GM18858 (cell line): Measurements from ENCODE around the gene ARMC7.
"Not testable (repeated sequence)": the region's sequence is repeated elsewhere in the genome, so short reads cannot be mapped to it uniquely, and the experiment has no call there.

Experiments
- ATAC-seq: cut with Tn5 transposase; IDR thresholded peaks from one replicate; pipeline ENCODE4 v1.9.1; 2021; ENCODE audit not compliant: unreplicated experiment

ARMC7 gene

DNA sequence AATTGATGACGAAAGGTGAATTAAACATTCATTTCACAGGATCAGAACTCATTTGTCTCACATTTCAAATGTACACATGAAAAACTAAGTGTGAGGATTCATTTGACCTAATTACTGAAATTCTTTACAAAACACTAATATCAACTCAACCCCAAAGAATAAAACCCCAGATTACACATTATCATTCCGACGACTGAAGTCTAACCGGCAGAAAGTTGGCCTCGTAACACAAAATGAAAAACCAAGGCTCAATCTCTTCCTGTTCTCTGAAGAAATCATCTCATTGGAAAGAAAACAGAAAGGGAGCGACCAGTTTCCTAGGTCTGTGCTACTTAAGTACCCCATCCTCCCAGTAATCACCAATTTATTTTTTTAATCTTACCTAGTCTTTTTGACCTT lies 42.8 kb downstream of the ARMC7 start:
- ATAC-seq, result no peak

DNA sequence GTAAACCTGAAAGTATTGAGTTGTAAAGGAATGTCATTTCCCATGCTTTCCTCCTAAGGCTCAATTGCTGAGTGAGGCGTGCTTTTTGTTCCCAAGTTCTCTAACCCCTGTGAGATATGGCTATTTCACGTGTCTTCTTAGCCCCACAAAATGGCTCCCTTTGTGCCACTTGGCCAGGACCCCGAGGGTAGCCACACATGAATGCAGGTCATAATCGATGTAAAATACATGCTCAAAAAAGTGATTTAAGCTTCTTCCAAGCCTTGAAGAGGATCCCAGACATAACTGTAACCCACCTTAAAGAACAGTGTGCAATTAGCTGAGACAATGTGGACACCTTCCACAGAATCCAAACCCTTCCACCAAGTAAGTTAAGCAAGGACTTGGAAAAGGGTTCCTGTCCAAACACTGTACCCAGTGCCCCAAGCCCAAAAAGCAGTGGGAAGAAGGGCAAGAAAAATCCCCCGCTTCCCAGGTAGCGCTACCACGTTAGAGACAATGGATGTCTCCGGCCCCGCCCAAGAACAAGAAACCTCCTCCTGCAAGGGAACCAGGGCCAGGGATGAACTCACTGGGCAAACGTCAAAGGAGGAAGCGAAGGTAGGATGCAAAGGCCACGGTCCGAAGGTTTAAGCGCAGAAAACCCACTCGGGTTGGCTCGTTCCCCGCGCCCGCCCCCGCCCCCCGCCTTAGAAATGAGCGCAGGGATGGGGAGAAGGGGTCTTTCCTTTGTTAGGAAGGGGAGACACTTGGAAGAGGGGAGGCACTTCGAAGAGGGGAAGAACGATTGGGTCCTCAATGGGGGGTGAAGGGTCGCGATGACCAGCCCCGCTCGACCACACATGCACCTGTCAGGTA lies 43.4 kb downstream of the ARMC7 start:
- no peak for ATAC-seq

DNA sequence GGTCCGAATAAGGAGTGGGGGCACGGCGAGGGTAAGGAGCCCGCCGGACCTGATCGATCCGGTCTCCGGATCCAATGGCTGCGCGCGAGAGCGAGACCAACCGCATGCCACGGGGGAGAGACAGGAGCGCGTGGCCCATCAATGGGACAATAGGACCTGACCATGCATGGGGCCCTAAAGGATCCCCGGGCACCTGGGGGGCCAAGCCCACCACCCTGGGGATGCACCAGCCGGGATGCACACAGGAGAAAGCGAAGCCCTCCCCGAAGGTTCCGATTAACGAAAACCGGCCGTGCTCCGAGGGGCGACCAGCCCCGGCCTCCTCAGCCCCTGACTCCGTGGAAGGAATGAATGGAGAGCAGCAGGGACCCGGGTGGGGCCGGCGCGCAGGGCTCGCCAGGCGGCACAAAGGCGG lies 44.0 kb downstream of the ARMC7 start:
- ATAC-seq, result peak; percentile 2

DNA sequence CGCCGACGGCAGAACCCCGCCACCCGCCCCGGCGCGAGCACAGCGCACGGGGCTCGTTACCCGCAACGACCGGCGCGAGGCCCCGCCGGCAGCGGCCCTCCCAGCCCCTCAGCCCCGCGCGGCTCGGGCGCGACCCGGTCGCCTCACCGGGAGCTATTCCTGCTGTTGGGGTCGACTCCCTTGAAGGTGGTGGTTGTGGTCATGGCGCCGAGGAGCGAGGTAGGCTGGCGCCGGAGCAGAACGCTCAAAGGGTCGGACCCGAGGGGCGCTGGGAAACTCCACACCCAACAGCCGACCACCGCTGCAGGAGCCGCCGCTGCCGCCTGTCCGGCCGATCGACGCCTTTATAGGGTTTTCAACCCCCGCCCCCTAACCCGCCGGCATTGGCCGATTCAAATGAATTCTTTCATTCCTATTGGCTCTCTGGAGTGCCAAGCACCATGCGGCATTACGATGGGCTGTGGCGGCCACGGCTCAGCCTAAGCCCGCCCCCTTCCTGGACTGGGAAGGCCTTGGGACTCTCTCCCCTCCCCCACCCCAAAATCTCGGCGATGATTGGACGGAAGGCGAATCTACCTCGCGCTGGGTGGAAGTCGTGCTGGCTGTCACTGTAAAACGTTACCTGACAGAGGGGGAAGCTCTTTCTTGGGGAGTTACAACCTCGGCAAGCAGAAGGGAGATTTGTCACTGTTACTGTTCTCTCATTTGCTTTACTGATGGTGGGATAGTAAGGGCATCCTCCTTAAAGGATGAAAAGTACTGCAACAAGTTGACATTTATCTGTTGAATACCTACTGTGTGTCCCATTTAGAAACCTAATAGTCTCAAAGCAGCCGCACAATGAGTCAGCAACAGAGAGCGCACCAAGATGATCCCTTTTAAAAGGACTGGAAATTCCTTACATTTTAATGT lies 44.7 kb downstream of the ARMC7 start, which contains the start of gene JPT1:
TSS of gene JPT1 (minus strand) at position 318 of the 912 bp plus-strand sequence. CDS start at position 203, 115 bp downstream.
- ATAC-seq, result peak; percentile 87

DNA sequence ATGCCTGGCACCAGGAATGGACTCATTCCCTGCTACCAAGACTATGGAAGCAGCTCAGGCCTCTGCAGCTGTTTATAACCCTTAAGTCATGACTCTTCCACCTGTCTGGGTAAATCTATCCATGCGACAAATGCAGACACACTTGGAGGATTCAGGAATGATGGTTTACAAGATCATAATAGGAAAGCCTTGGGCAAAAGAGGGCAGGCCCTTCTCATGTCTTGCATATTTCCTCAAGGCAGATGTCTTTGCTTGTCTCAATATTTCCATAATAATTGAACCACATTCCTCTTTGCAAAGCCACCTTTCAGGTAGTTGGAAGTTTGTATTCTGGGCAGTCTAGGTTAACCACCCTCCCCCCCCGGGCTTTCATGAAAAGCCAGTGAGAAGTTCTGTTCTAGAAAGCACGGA lies 45.4 kb downstream of the ARMC7 start:
- ATAC-seq, result no peak

DNA sequence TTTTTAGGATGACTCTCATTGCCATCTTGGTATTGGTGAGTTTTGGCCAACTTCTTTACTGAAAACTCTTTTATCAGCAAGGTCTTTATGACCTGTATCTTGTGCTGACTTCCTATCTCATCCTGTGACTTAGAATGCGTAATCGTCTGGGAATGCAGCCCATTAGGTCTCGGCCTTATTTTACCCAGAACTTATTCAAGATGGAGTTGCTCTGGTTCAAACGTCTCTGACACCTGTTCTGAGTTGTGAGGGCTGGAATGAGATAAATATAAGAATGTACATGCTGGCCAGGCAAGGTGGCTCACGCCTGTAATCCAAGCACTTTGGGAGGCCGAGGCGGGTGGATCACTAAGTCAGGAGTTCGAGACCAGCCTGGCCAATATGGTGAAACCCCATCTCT lies 48.7 kb downstream of the ARMC7 start:
- ATAC-seq, result not testable (repeated sequence)

DNA sequence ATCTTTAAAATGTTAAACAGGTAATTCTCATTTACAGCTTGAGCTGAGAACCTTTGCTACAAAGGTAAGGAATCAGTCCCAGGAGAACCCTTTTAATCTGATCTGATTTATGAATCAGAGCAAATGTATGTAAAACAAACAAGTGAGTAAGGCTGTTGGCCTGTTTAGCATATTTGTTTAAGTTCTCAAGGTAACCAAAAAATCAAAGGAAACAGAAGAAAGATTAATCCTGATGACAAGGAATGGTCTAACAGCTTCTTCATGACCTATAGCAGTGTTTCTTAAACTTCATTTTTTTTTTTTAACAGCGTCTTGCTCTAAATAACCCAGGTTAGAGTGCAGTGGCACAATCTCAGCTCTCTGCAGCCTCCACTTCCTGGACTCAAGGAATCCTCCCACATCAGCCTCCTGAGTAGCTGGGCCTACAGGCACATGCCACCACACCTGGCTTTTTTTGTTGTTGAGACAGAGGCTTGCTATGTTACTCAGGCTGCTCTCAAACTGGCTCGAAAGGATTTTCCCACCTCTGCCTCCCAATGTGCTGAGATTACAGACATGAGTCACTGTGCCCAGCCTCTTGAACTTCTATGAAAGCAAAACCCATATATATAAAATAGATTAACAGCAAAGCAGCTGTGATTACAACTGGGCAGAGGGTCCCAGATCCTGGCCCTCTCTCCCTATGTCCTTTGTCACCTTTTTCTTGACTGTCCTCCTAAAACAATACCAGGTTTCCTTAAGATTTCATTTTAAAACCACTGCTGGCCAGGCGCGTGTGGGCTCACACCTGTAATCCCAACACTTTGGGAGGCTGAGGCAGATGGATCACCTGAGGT lies 49.6 kb downstream of the ARMC7 start:
- ATAC-seq, result no peak

DNA sequence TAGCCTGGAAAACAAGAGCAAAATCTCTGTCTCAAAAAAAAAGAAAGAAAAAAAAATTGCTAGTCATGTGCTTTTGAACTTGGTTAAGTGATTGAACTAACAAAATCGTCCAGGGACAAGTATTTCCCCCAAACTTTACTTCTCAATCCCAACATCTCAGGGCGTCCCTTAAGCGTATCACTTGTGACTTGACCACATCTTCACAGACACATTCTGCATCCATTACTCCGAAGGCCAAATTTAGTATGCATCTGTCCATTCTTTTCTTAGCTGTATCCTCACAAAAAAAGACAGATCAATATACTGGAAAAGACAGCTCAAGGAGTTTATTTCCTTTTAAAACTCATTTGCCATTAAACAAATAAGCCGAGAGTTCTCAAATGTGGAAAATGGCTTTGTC lies 50.4 kb downstream of the ARMC7 start:
- ATAC-seq, result no peak

DNA sequence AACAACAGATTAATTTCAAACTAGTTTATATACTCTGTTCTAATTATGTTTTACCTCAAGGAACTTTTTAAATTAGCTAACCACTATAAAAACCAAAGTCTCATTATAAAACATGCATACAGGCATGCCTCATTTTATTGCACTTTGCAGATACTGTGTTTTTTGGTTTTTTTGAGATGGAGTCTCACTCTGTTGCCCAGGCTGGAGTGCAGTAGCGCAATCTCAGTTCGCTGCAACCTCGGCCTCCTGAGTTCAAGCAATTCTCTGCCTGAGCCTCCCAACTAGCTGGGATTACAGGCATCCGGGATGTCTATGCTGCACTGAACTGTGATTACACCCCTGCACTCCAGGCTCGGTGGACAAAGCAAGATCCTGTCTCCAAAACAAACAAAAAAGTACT lies 53.3 kb downstream of the ARMC7 start:
- no peak for ATAC-seq

DNA sequence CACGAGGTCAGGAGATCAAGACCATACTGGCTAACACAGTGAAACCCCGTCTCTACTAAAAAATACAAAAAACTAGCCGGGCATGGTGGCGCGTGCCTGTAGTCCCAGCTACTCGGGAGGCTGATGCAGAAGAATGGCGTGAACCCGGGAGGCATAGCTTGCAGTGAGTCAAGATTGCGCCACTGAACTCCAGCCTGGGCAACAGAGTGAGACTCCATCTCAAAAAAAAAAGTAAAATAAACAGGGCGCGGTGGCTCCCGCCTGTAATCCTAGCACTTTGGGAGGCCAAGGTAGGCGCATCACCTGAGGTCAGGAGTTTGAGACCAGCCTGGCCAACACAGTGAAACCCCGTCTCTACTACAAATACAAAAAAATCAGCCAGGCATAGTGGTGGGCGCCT lies 54.8 kb downstream of the ARMC7 start:
- ATAC-seq, result not testable (repeated sequence)

DNA sequence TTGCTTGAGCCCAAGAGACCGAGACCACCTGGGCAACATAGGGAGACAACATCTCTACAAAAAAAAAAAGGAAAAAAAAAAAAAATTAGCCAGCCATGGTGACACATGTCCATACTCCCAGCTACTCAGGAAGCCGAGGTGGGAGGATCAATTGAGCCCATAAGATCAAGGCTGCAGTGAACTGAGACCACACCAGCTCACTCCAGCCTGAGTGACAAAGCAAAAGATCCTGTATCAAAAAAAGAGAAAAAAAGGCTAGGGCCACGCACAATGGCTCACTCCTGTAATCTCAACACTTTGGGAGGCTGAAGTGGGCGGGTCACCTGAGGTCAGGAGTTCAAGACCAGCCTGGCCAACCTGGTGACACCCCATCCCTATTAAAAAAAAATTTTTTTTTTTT lies 59.2 kb downstream of the ARMC7 start:
- ATAC-seq, result no peak

DNA sequence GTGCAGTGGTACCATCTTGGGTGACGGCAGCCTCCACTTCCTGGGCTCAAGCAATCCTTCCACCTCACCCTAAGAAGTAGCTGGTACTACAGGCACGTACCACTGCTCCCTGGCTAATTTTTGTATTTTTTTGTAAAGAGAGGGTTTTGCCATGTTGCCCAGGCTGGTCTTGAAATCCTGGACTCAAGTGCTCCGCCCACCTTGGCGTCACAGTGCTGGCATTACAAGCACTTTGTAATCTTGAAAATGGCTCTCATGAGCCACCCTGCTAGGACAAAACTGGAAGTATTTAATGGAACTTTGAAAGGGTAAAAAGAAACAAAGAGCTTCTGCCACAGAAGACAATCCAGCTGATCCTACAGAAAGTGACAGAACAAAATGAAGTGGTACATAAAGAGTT lies 63.8 kb downstream of the ARMC7 start:
- no peak for ATAC-seq

DNA sequence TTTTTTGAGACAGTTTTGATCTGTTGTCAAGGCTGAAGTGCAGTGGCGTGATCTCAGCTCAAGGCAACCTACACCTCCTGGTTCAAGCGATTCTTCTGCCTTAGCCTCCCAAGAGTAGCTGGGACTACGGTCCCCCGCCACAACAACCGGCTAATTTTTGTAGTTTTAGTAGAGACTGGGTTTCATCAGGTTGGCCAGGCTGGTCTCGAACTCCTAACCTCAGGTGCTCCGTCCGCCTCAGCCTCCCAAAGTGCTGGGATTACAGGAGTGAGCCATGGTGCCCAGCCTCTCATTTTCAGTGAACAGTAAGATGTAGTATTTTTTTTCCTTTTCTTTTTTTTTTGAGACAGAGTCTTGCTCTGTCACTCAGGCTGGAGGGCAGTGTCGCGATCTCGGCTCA lies 65.2 kb downstream of the ARMC7 start:
- no peak for ATAC-seq

DNA sequence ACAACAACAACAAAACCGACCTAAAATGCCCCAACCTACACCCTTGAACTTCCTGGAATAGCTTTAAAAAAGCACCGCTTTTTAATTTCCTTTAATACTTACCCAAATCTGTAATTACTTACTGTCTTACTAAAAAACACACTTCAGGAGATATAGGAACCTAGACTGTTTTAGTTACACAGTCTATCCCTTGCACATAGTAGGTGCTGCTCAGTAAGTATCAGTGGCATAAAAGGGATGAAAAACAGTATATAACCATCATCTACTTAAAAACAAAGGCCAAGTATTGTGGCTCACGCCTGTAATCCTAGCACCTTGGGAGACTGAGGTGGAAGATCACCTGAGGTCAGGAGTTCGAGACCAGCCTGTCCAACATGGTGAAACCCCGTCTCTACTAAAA lies 66.9 kb downstream of the ARMC7 start:
- ATAC-seq, result no peak

DNA sequence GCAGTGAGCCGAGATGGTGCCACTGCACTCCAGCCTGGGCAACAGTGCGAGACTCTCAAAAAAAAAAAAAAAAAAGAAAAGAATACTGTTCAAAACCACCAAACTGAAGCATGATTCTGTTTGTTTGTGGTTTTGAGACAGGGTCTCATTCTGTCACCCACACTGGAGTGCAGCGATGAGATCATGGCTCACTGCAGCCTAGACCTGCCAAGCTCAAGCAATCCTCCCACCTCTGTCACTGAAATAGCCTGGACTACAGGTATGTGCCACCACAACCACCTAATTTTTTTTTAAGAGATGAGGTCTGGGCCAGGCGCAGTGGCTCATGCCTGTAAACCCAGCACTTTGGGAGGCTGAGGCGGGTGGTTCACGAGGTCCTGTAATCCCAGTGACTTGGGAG lies 68.7 kb downstream of the ARMC7 start:
- ATAC-seq, result no peak
